Hepatocyte (in vitro differentiated cells): ENCODE results near the gene CISD3.
A peak's percentile ranks its signal among the peaks of the same experiment; 100 is the strongest.

Experiments used
- EZH2 ChIP-seq: fragments of 200-600 bp; sonication (generic); IDR thresholded peaks from 2 replicates; pipeline ENCODE4 v1.6.1; 2016; ENCODE audit warnings: antibody characterized with exemption, mild to moderate bottlenecking, borderline replicate concordance
- EZH2phosphoT487 ChIP-seq: fragments of 200-600 bp; sonication (generic); IDR thresholded peaks from one replicate; pipeline ENCODE4 v1.6.1; 2018; ENCODE audit warnings: antibody characterized with exemption, mild to moderate bottlenecking, low read depth, moderate library complexity; ENCODE audit not compliant: unreplicated experiment, severe bottlenecking
- TF ChIP-seq, protein P1 (sequence below): fragments of 200-600 bp; sonication (generic); IDR thresholded peaks from 2 replicates; pipeline ENCODE4 v1.5.1; 2016; ENCODE audit warnings: antibody characterized with exemption, mild to moderate bottlenecking; ENCODE audit not compliant: poor library complexity

DNA sequence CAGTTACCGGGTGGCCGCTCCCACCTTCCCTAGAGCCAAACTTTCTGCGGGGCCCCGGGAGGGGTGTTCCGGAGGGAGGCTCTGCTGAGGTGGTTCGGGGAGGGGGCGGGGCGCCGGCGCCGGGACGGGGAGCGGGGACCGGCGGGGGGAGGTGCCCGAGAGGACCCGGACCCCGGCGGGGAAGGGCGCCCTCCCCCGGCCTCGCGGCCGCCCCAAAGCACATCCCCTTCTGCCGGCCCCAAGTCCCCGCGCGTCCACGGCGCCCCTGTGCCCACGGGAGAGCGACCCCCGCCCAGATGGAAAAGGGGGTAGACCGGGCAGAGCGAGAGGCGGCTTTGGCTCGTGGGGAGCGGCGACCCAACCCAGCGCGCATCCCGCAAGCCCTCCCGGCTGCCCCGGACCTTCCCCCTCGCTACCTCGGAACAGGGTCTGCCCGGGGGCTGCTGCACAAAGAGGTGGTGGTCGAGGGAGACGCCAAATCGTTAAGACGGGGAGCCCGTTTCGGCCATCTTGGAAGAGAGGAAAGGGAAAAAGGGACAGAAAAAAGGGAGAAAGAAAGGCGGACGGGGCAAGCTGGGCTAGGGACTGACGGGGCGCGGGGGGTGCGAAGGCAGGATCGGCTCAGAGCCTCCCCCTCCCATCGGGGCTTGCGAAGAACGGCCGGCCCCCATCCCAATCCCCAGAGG lies 17.5 kb downstream of the CISD3 start:
- TF ChIP-seq, protein P1, sequence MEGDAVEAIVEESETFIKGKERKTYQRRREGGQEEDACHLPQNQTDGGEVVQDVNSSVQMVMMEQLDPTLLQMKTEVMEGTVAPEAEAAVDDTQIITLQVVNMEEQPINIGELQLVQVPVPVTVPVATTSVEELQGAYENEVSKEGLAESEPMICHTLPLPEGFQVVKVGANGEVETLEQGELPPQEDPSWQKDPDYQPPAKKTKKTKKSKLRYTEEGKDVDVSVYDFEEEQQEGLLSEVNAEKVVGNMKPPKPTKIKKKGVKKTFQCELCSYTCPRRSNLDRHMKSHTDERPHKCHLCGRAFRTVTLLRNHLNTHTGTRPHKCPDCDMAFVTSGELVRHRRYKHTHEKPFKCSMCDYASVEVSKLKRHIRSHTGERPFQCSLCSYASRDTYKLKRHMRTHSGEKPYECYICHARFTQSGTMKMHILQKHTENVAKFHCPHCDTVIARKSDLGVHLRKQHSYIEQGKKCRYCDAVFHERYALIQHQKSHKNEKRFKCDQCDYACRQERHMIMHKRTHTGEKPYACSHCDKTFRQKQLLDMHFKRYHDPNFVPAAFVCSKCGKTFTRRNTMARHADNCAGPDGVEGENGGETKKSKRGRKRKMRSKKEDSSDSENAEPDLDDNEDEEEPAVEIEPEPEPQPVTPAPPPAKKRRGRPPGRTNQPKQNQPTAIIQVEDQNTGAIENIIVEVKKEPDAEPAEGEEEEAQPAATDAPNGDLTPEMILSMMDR: peak; percentile 11
- no peak for TF ChIP-seq EZH2
- TF ChIP-seq EZH2phosphoT487: no peak
